DMS153 treated with DMSO at 0.1 percent for 48 hours (cell line): ENCODE data around the gene PRCP.
"Not testable (repeated sequence)": the region's sequence is repeated elsewhere in the genome, so short reads cannot be mapped to it uniquely, and the experiment has no call there.

Source experiments
- DNase-seq: peaks from one replicate; lab custom pipeline; 2025; ENCODE audit not compliant: unreplicated experiment; lab: John Stamatoyannopoulos, UW

PRCP gene

DNA sequence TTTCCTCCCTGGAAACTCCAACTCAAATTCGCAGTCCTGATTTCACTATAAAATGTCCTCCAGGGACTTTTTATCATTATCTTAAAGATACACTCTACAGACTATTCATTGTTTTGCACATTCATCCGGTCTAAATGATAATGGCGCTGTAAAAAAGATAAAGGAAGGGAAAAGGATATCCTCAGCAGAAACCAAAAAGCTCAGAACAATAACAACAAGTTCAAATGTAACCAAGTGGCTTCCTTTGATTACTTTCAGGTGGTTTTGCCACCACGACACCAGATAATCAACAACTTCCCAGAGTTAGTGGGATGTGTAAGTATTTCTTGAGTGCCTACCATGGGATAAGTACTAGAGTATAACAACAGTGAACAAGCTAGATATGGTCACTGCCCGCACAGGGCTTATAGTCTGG lies 26.3 kb downstream of the PRCP start:
- DNase-seq = no peak

DNA sequence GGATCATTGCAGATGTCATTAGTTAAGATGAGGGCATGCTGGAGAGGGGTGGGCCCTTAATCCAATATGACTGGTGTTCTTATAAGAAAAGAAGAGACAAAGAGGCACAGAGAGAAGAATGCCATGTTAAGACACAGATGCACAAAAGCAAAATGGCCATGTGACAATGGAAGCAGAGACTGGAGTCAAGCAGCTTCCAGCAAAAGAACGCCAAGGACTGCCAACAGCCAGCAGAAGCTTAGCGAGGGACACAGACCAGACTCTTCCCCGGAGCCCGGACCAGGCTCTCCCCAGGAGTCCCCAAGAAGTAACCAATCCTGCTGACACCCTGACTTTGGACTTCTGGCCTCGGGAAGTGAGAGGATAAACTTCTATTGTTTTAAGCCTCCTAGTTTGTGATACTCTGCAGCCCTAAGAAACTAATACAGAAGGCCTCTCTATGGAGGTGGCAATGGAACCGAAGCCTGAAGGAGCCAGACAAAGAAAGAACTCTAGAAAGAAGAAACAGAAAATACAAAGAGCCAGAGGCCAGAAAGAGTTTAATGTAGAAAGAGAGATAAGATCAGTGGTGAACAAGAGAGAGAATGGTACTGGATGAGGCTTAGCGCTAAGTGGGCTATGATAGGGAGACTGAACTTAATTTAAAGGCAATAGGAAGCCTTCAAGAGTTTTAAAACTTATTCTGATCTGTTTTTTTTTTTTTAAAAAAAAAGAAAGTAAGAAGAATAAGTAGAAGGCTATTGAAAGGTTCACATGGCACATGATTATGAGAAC lies 27.7 kb downstream of the PRCP start:
- DNase-seq = no peak

DNA sequence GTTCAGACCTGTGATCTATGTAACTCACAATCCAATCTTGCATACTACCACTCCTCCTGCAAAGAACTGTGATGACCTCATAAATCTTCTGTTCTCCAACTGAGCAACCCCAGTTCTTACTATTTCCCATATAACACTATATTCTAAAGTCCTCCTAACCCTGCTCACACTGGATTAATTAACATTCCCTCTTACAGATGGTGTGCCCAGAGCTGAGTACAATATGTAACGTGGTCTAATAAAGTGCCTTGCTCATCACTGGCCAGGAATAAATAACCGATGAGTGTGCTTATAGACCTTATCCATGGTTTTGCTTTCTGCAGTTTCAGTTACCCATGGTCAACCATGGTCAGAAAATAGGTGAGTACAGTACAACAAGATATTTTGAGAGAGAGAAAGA lies 28.6 kb downstream of the PRCP start:
- no peak for DNase-seq

DNA sequence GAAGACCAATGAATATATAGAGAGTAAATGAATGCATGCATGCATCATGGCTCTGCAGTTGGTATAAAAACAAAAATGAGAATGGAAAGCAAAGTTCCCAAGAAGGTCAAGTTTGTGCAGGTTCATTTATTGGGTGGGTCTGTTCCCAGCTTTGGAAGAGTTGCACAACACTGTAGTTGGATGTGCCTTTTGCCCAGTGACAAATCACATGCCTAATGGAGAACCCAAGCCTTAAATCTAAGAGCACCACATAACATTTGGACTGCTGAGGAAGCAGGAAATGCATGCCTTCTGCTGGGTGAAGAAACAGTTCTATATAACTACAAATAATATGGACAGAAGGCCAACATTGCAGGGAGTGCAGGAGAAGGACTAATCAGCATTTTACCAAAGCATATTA lies 30.6 kb downstream of the PRCP start:
- DNase-seq = no peak

DNA sequence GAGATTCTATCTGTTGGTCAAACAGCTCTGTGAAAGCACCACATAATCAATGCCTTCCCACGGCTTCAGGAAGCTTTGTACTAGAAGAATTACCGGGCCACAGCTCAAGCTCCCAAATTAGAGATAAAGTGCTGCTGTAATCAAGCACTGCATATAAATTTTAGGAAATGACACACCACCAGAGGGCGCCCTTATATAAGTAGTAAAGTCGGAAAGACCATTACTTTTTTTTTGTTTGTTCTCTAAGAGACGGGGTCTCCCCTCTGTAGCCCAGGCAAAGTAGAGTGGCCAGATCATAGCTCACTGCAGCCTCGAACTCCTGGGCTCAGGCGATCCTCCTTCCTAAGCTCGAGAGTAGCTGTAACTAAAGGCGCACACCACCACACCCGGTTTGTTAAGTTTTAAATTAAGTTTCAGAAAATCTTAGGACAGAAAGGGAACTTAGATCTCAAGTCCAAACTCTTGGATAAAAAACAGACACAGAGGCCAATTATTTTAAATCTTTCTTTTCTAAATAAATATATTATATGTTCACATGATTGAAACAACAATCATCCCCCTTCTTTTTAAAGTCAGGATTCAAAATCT lies 32.6 kb downstream of the PRCP start:
- peak; percentile 80 for DNase-seq

DNA sequence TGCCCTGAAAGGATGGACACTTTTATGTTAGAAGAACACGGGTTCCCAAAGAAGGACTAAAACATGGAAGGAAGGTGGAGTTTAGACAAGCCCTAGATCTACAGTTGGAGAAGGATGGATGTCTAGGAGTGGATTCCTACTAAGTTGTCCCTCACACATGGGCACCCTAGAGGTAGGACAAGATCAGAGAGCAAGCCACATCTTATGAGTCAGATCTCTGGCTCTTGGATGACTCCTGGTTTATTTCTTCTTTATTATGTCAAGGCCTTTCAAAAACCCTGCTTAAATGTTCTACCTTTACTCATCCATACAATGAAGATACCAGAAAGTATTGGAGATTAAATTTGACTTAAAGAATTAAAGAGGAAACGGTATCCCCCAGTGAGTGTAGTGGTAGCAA lies 34.4 kb downstream of the PRCP start:
- DNase-seq = no peak

DNA sequence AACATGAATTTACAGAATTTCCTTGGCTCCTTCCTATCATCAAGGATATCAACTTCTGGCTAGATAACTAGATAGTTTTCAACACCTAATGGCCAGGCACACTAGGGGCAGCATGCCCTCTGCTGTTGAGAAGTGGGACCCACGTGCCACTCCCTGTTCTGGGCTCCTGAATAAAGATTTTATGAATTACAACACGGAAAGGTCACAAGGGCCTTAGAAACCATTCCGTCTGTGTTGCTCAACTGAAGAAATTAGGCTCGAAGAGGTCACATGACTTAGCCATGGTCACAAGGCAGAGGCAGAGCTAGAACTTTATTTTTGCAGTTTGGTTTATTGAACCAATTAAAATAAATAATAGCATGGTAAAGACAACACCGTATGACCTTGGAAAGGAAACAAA lies 36.0 kb downstream of the PRCP start:
- peak; percentile 43 for DNase-seq

DNA sequence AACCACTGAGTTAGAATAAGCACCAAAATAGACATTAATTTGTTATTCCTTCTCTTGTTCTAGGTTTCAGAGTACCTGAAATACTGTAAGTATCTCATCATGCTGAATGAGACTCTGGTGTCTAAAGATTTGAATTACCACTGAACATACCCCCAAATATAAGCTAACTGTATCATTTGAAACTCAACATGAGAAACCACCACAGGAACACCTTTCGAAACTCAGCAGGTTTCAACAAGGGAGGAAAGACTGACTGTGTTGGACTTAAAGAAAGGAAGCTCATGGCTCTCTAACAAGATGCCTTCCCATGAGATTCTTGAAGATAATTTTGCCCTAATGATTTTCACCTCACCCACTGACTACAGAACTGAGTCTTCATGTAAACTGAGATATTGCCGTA lies 37.0 kb downstream of the PRCP start:
- DNase-seq = no peak

DNA sequence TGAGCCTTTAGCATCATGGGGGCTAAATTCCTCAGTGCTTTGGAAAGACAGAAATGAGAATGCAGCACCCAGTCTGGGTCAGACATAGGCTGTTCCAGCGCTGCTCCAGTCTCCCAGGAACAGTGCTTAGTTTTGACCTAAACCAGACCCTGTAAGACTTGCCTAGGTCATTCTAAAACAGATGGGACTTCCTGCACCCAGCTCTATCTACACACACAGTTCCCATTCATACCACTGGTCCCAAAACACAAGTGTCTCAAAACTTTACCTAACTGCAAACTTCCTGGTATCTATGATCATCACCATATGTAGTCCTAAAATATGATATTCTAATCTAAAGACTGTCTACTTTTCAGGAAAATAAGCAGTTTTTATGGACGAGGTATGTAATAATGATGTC lies 37.9 kb downstream of the PRCP start:
- DNase-seq = no peak

DNA sequence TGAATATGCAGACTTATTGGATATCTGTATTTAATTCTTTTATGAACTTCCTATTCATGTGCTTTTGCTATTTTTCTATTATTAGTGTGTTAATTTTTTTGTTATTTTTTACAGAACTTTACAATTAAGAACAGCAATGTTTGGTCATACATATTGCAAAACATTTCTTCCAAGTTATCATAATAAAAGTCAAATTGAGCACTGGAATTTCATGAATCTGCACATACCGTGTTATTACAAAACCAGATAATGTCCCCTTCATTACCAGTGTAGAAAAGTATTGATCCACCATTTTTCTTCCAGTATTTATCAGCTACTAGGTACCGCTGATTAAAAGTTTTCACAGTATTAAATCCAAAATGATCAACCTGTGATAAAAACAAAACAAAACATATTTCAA lies 40.5 kb downstream of the PRCP start:
- no peak for DNase-seq

DNA sequence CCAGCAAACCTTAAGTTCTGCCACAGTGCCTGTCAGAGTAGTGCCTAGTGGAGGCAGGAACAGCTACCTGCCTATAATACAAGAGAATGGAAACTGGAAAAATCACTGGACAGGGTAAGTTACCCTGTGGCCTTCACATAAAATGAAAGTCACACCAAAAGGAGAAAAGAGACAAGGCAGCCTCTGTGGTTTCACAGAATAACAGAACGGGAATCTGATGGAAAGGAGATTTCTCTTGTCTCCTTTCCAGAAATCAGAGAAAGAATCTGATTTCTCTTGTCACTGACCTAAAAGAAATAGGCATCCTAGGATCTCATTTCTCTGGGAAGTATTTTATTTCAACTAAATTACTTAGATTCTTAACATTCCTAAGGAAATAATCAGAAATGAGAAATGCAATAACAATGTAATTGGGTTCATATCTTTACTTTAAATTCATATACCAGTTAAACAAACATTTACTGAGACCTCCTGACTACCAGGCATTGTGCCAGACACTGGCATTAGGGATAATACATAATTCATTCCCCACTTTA lies 41.6 kb downstream of the PRCP start:
- no peak for DNase-seq

DNA sequence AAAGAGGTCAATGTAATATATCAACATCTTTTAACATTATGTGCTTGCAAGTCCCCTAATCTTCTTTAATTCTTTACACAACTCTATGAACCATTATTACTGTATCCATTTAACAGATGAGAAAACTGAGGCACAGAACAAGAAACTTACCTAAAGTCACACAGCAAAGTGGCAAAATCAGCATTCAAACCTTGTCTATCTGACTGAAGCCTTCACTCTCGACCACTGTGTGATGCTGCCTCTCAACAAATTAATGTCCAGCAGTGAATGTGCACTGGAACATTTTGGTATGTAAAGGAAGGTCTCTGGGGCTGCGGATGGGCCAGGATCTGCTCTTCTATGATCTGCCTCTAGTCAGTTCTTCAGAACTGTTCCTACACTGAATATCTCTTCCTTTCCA lies 42.1 kb downstream of the PRCP start:
- no peak for DNase-seq

DNA sequence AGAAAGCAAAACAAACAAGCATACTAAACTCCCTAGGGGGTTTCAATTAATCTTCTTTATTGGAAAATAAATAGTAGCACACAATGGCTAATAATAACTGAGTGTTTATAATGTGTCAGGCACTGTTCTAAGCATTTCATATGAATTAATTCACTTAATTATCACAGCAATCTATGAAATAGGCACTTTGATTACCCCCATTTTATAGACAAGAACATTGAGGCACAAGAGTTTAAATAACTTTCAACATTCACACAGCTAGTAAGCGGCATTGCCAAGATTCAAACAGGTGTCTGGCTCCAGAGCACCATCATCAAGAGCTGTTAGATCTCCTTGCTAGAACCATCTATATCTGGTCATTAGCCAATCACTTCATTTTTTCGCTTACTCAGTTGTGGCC lies 43.1 kb downstream of the PRCP start:
- no peak for DNase-seq

DNA sequence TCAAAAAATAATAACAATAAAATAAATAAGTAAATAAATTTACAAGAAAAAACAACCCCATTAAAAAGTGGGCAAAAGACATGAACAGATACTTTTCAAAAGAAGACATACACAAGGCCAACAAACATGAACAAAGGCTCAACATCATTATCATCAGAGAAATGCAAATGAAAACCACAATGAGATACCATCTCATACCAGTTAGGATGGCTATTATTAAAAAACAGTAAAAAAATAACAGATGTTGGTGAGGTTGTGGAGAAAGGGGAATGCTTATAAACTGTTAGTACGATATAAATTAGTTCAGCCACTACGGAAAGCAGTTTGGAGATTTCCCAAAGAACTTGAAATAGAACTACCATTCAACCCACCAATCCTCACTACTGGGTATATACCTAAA lies 44.6 kb downstream of the PRCP start:
- no peak for DNase-seq

DNA sequence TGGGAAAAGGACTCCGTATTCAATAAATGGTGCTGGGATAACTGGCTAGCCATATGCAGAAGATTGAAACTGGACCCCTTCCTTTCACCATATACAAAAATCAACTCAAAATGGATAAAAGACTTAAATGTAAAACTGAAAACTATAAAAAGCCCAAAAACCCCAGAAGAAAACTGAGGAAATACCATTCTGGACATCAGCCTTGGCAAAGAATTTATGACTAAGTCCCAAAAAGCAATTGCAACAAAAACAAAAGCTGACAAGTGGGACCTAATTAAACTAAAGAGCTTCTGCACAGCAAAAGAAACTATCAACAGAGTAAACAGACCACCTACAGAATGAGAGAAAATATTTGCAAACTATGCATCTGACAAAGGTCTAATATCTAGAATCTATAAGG lies 45.3 kb downstream of the PRCP start:
- DNase-seq = not testable (repeated sequence)

DNA sequence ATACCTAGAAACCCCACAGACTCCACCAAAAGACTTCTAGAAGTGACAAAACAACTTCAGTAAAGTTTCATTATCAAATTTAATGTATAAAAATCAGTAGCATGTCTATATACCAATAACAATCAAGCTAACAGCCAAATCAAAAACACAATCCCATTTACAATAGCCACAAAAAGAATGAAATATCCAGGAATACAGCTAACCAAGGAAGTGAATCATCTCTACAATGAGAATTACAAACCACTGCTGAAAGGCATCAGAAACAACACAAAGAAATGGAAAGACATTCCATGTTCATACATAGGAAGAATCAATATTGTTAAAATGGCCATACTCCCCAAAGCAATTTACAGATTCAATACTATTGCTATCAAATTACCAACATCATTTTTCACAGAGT lies 46.0 kb downstream of the PRCP start:
- DNase-seq = no peak

DNA sequence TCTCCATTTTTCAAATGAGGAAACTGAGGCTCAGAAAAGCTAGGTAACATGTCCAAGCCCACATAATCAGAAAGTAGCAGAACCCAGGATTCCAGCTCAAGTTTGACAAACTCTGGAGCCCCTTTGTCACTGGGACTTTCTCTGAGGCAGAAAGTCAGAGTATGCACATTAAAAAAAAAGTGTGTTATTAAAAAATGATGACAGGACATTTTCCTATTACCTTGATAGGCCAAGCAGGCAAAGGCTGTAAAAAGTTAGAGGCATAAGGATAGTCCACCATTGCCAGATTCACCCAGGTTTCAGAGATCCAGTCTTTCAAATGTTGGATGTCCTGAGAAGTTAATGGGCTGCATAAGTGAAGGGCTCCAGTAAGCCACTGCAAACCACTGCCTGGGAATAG lies 51.4 kb downstream of the PRCP start:
- DNase-seq = no peak

DNA sequence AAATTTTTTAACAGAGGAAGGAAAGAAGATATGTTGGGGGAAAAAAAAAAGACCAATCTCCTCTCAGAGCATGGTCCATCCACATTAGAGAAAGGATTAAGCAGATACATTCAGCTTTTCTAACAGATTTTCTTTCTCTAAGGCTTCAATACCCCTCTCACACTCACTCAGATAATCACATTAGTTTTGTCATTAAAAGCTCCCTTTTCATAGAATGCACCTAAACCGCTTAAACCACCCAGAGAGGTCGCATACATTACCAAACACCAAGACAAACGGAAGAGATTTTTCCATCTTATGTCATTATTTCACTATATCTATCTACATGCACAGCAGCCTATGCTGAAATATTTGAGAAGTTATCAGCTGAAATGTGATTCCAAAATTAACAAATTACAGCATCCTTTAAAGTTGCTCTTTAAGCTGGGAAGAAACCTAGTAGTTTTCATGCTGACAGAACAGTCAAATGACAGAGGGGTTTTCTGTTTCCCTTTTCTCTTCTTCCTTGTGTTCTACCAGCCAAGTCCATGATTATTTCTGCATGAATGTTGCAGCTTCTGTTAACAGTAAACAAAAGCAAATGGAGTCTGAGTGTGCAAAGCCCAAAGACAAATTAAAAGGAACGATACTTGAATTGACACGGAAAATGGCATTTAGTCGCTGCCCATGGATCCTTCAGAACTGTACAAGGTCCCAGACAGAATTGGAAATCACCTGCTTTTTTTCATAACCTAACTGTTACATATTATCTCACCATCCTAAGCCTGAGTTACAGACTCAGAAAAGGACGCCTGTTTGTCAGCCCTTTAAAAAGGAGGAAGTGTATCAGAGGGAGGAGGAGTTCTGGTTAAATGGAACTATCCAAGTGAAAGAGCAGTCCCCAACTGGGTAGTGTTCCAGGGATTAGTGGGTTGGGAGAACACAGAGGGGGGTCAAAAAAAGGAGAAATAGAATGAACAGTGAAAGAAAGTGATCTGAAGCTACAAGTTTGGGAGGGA lies 54.6 kb downstream of the PRCP start:
- DNase-seq = no peak

DNA sequence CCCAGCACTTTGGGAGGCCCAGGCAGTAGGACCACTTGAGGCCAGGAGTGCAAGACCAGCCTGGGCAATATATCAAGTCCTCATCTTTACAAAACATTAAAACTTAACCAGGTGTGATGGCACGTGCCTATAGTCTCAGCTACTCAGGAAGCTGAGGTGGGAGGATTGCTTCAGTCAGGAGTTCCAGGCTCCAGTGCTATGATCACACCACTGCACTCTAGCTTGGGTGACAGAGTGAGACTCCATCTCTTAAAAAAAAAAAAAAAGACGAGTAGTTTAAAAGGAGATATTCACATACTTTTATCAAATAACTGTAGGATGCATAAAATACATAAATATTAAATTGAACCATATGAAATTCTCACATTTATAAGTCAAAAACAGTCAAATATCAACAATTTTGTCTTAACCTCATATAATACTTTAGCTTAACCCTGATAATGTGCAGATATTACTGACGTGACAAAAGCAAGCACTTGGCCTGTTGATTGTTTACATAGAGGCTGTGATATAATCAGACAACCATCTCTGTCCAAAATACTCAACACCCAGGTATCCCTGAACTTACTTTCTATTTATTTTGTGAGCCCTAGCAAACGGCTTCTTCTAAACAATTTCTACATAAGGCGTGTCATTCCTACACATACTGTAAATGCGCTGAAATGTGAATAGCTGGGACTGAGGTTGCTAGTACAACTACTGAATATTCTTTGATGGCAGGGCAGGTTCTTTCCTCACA lies 57.0 kb downstream of the PRCP start:
- DNase-seq = no peak

DNA sequence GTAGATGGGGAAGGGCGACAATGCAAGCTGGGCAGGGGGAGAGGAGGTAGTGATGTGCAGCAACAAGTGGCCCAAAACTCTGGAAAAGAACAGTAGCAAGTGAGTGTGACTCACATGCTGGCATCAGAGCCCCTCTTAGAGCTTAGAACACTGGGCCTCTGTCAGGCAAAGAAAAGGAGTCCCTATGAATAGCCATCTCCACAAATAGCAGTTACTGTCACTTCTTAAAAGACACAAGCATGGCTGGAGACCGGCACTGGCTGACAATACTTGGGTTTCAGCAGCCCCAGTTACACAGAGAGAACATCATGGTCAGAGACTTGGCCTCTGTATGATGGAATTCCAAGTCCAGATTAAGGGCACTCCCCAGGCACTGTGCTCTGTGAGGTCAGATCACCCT lies 58.2 kb downstream of the PRCP start:
- no peak for DNase-seq

DNA sequence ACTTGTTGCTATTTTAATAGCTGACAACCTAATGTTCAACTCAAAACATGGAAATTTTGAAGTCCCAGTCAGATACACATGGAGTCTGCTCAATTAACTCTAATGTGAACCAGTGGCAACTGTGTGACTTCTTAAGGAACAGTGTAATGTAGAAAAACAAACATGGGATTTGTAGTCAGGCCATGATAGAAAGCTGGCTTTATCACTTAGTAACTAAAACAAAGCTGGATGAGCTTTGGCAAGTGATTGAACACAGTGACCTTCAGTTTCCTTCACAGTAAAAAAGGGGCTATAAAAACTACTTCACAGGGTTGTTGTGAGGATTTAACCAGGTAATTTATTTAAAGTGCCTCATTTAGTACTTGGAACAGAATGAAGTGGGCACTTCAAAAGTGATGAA lies 62.6 kb downstream of the PRCP start:
- no peak for DNase-seq
